Thyroid gland (tissue), 4 donors: Measurements from ENCODE around the gene UQCC5.

Experiments used
- POLR2A ChIP-seq, 2 donors: fragments of 450-650 bp; IDR thresholded peaks; one replicate each; pipeline ENCODE4 v1.6.1; 2017; ENCODE audit warnings: antibody characterized with exemption in 2 of 2, mild to moderate bottlenecking in 2 of 2, moderate library complexity in 1 of 2
- TF ChIP-seq, protein P1 (sequence below), 6 experiments: fragments of 200-600 bp in 3 of 6; fragments of 450-650 bp in 3 of 6; sonication (generic) in 3 of 6; IDR thresholded peaks; one replicate each; pipeline ENCODE4 v1.5.1; 2016 to 2019; ENCODE audit warnings: antibody characterized with exemption in 6 of 6, mild to moderate bottlenecking in 2 of 6, inconsistent platforms in 1 of 6, moderate library complexity in 1 of 6

DNA sequence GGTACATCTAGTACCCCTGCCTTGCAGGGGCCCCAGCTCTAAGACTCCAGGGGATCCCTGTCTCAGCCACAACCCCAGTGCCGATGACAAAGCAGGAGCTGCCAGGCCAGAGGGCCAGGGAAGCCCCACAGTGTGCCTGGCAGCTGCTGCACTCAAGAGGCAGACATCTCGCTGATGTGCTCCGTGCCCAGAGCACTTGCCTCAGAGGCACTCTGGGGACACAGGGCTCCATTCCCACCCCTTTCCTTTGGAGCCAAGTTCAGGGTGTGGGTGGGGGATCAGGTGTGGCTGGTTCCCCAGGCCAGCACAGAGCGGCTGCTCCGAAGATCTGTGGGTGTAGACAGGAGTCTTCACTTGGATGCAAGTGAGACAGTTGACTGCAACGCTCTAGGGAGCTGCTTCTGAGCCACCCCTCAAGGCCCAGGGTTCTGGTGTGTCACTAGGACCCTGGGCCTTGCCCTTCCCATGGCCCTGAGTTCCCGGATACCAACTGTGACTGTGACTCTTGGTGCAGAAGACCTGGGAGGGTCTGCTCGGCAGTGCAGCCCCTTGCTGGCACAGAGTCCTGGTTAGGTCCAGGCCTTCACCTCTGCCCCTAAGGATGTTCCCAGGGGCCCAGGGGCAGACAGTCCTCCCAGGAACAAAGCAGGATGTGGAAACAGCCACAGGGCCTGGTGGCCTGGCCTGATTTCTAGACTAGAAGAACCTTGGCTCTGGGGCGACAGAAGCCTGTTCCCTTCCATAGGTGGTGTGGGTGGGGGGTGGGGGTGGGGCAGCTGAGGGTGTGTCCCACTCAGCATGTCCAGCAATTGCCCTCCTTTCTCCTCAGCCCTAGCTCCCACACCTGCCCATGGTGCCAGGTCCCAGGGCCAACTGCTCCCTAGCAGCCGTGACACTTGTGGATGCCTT lies 5.2 kb upstream of the UQCC5 start:
- TF ChIP-seq, protein P1, sequence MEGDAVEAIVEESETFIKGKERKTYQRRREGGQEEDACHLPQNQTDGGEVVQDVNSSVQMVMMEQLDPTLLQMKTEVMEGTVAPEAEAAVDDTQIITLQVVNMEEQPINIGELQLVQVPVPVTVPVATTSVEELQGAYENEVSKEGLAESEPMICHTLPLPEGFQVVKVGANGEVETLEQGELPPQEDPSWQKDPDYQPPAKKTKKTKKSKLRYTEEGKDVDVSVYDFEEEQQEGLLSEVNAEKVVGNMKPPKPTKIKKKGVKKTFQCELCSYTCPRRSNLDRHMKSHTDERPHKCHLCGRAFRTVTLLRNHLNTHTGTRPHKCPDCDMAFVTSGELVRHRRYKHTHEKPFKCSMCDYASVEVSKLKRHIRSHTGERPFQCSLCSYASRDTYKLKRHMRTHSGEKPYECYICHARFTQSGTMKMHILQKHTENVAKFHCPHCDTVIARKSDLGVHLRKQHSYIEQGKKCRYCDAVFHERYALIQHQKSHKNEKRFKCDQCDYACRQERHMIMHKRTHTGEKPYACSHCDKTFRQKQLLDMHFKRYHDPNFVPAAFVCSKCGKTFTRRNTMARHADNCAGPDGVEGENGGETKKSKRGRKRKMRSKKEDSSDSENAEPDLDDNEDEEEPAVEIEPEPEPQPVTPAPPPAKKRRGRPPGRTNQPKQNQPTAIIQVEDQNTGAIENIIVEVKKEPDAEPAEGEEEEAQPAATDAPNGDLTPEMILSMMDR (IDR thresholded peaks at IDR 0.05), result no peak
- no peak for TF ChIP-seq POLR2A (IDR thresholded peaks at IDR 0.05)
